Measurements from ENCODE around the gene POR. TPM values are rescaled to one million over a fixed set of nuclear protein-coding genes. Genes with fewer than 3 reads are reported as not detected.

POR gene
- total RNA-seq, 2 donors from 2014 or later = 22.7 to 40.9 TPM

- DNase-seq (ENCODE audit: low spot score in 2 of 2) = no peak
- no peak for ATAC-seq
- H3K36me3 Mint-ChIP-seq = no peaks in the 10 kb centered on the region
- H3K27ac Mint-ChIP-seq = no peak overlapping the region
- no peaks in the 10 kb centered on the region for H3K9me3 Mint-ChIP-seq
These were observed 42.2 kb downstream of the POR start for GRCh38 chr7:75957021-75957736.

DNA sequence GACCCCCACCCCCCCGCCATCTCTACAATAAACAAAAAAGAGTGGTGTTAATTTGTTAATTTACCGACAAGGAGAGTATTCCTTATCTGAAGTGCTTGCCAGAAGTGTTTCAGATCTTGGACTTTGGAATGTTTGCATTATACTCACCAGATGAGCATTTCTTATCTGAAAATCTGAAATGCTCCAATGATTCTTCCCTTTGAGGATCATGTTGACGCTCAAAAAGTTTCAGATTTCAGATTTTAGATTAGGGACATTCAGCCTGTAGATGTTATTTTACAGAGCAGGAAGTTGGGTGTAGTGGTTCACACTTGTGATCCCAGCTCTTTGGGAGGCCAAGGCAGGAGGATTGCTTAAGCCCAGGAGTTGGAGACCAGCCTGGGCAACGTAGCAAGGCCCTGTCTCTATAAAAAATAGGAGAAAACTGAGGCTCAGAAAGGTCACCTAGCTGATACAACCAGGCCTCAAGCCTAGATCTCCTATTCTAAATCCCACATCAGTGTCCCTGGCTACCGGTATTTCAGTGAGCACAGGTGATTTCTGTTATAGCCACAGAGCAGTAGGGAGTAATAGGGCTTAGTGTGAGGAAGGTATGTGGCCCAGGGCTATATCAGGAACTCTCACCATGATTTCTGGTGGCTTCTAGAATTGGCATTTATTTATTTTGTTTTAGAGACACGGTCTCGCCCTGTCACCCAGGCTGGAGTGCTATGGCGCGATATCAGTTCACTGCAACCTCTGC, 44.0 kb downstream of the POR start:
- Mint-ChIP-seq H3K27ac (no peak overlapping the region), H3K36me3 (no peaks in the 10 kb centered on the region), H3K9me3 (no peaks in the 10 kb centered on the region)
- DNase-seq (ENCODE audit: low spot score in 2 of 2) = no peak
- no peak for ATAC-seq

DNA sequence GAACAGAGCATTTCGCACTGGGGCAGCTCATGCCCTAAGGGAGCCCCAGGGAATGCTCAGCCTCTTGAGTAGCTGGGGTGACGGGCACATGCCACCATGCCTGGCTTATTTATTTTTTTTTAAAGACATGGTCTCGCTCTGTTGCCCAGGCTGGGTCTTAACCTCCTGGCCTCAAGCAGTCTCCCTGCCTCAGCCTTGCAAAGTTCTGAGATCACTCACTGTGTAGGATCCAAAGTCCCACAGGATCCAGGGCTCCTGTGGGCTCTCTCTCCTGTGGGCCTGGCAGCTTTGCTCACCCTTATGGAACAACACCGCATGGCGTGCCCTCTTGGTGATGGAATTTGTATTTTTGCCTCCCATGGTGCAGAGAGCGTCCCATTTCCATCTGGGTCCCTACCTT, 45.4 kb downstream of the POR start:
- H3K27ac Mint-ChIP-seq = no peak overlapping the region
- H3K9me3 Mint-ChIP-seq = no peaks in the 10 kb centered on the region
- H3K36me3 Mint-ChIP-seq = no peaks in the 10 kb centered on the region
- no peak for DNase-seq (ENCODE audit: low spot score in 2 of 2)
- ATAC-seq = no peak

- no peaks in the 10 kb centered on the region for H3K9me3 Mint-ChIP-seq
- DNase-seq (ENCODE audit: low spot score in 2 of 2) (no peak), ATAC-seq (no peak)
- H3K36me3 Mint-ChIP-seq = no peaks in the 10 kb centered on the region
- H3K27ac Mint-ChIP-seq = no peak overlapping the region
These were observed 46.3 kb downstream of the POR start for GRCh38 chr7:75961218-75961617.

GRCh38 chr7:75962607-75963380, 47.8 kb downstream of the POR start:
- H3K36me3 Mint-ChIP-seq = no peaks in the 10 kb centered on the region
- peak overlapping the region in 1 of 2 donors; percentile 79 for H3K27ac Mint-ChIP-seq
- ATAC-seq (no peak), DNase-seq (ENCODE audit: low spot score in 2 of 2) (no peak)
- H3K9me3 Mint-ChIP-seq = no peaks in the 10 kb centered on the region

DNA sequence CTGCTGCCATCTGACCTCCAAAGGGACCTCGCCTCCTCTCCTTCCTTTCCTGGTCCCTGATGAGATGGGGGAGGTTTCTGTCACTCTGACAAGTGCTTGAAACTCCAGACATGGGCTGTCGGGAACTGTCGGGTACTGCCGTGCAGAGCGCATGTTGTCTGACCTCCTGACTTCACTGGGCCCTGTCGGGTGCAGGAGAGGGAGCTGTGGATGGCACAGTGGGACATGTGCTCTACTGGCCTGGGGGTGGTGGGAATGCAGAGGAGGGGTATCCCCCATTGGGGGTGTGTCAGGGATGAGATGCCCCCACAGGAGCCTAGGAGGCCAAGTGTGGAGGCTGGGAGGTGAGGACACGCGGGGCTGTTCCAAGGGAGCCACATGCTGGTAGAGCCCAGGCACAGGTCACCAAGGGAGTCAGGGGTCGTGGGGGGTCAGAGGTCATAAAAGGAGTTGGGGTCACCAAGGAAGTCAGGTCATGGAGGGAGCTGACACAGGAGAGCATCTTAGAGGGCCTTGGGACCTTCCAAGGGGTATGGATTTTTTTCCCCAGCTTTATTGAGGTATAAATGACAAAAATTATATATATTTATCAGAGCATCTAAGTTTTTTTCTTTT, 48.5 kb downstream of the POR start:
- peak overlapping the region; percentile 44 to 79 for H3K27ac Mint-ChIP-seq

DNA sequence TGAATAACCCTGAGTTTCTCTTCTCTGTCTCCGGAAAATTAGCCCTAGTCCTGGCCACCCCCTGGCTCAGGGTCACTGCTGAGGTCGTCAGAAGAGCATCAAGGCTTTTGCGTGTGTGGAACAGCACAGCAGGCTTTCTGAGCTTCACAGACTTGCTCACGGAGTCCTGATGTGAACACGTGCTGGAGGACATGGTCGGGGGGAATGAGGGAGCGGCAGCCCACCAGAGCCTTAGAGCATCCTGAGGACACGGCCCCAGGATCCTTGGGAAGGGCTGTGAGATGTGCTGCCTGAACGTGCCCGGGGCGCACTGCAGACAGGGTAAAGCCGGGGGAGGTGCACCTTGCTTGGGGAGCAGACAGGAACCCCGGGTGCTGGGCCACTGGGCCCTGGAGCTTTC, 50.7 kb downstream of the POR start:
- DNase-seq (ENCODE audit: low spot score in 2 of 2) (no peak), ATAC-seq (no peak)
- Mint-ChIP-seq H3K36me3 (no peaks in the 10 kb centered on the region), H3K9me3 (no peaks in the 10 kb centered on the region), H3K27ac (peak overlapping the region; percentile 18 to 60)

More for the DNA sequence above, 48.5 kb downstream of the POR start:
- H3K36me3 Mint-ChIP-seq = no peaks in the 10 kb centered on the region
- H3K9me3 Mint-ChIP-seq = no peaks in the 10 kb centered on the region
- ATAC-seq (no peak), DNase-seq (ENCODE audit: low spot score in 2 of 2) (no peak)

- H3K9me3 Mint-ChIP-seq = no peaks in the 10 kb centered on the region
- H3K27ac Mint-ChIP-seq = peak overlapping the region in 1 of 2 donors; percentile 18
- H3K36me3 Mint-ChIP-seq = no peaks in the 10 kb centered on the region
- ATAC-seq = no peak
- no peak for DNase-seq (ENCODE audit: low spot score in 2 of 2)
These were observed 51.4 kb downstream of the POR start for GRCh38 chr7:75966190-75966961.

DNA sequence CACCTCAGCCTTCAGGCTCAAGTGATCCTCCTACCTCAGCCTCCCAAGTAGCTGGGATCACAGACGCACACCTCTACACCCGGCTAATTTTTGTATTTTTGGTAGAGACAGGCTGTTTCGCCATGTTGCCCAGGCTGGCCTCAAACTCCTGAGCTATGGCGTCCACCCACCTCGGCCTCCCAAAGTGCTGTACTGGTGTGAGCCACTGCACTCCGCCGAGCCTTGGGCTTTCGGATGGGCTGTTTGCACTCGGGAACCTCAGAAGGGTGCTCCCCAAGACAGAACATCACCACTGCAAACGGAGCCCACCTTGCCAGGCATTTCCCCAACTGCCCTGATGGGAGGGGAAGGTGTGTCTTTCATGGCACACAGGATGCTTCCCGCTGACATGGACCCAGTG, 52.1 kb downstream of the POR start:
- H3K36me3 Mint-ChIP-seq = no peaks in the 10 kb centered on the region
- ATAC-seq = no peak

GRCh38 chr7:75967487-75967997, 52.6 kb downstream of the POR start:
- Mint-ChIP-seq H3K36me3 (no peaks in the 10 kb centered on the region), H3K27ac (no peak overlapping the region), H3K9me3 (no peaks in the 10 kb centered on the region)
- ATAC-seq (no peak), DNase-seq (ENCODE audit: low spot score in 2 of 2) (no peak)

More for the DNA sequence above, 52.1 kb downstream of the POR start:
- no peak for DNase-seq (ENCODE audit: low spot score in 2 of 2)
- no peak overlapping the region for H3K27ac Mint-ChIP-seq
- H3K9me3 Mint-ChIP-seq = no peaks in the 10 kb centered on the region

DNA sequence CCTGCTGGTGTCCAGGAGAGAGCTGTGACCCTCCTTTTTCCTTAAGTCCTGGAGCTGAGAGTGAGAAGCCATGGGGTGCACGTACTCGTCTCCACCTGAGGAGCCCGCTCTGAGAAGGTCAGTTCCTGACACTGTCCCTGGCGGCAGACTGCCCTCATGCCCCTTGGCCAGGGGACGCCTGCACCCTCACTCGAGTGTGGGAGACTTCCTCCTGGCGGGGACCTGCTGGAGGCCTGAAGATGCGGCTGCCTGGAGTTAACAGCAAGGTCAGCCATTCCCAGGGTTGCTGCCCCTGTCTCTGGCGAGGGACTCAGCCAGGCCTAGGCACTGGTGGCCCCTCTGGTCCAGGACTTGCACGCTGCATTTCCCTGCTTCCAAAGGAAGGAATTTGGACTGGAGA, 53.1 kb downstream of the POR start:
- no peak overlapping the region for H3K27ac Mint-ChIP-seq

DNA sequence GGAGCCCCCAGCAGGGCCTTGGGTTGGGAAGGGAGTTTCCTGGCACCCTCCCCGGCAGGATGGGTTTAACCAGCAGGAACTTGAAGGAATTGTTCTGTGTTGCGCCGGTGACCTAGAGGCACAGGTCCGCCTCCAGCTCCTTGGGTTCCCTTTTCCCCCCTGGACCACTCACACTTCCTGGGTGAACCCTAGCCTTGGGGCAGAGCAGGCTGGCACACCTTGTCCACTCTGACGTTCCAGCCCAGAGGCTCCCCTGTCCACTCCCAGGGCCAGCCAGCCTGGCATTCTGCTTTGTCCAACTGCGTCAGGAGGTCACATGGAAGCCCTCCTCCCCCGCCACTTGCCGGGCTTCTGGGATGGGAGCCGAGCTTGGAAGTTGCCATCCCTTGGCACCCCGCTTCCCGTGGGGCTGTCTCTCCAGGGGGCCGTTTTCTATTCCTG, 53.6 kb downstream of the POR start:
- no peaks in the 10 kb centered on the region for H3K36me3 Mint-ChIP-seq
- no peak for ATAC-seq
- no peak for DNase-seq (ENCODE audit: low spot score in 2 of 2)
- H3K9me3 Mint-ChIP-seq = no peaks in the 10 kb centered on the region
- no peak overlapping the region for H3K27ac Mint-ChIP-seq

More for the DNA sequence above, 53.1 kb downstream of the POR start:
- H3K36me3 Mint-ChIP-seq = no peaks in the 10 kb centered on the region
- no peaks in the 10 kb centered on the region for H3K9me3 Mint-ChIP-seq
- DNase-seq (ENCODE audit: low spot score in 2 of 2) = no peak
- ATAC-seq = no peak

DNA sequence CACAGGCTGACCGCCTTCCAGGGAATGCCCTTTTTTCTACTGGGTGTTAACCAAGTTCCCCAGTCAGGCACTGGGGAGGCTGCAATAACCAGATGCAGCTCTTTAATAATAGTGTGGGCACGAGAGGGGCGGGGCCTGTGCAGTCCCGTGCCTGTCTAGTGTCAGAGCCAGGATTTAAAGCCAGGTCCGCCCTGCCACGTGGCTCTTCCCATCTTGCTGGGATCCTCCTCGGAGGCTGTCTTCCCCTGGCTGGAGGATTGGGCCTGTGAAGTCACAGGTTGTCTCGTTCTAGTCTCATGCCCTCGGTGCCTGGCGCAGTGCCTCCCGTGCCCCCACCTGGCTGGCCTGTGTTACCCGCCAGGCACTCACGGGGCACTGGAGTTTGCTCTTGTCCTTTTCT, 54.2 kb downstream of the POR start:
- no peak for ATAC-seq
- no peak for DNase-seq (ENCODE audit: low spot score in 2 of 2)
- no peak overlapping the region for H3K27ac Mint-ChIP-seq
- H3K36me3 Mint-ChIP-seq = no peaks in the 10 kb centered on the region
- no peaks in the 10 kb centered on the region for H3K9me3 Mint-ChIP-seq

DNA sequence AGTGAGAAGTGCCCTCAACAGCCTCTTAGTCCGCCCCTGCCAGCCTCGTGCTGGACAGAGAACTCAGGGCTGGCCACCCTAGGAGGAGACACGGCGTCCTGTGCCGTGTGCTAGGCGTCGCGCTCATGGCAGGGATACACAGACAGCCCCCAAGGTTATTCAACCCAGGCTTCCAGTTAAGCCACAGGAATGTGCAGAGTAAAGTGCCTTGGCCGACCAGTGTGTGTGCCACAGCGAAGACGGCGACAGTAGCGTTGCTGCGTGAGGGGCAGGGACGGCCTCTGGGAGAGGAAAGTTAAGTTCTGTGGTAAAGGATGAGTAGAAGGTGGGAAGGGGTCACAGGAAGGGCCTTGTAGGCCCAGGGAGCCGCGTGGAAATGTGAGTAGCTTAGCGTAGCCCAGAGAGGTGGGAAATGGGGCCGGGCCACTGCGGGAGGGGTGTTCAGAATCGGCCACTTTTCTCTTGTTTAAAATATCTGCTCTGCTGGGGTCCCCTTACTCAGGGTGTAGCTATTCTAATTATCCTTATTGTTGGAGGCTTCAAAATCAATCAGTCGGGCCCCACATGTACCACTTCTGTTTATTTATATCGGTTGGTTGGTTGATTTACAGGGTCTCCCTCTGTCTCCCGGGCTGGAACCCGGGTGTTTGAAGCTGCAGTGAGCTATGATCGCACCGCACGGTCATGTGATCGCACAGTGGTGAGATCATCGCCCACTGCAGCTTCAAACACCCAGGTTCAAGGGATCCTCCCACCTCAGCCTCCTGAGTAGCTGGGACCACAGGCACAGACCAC, 54.9 kb downstream of the POR start:
- no peak for ATAC-seq
- Mint-ChIP-seq H3K9me3 (no peaks in the 10 kb centered on the region), H3K27ac (peak overlapping the region in 1 of 2 donors; percentile 37), H3K36me3 (no peaks in the 10 kb centered on the region)
- DNase-seq (ENCODE audit: low spot score in 2 of 2) = no peak

DNA sequence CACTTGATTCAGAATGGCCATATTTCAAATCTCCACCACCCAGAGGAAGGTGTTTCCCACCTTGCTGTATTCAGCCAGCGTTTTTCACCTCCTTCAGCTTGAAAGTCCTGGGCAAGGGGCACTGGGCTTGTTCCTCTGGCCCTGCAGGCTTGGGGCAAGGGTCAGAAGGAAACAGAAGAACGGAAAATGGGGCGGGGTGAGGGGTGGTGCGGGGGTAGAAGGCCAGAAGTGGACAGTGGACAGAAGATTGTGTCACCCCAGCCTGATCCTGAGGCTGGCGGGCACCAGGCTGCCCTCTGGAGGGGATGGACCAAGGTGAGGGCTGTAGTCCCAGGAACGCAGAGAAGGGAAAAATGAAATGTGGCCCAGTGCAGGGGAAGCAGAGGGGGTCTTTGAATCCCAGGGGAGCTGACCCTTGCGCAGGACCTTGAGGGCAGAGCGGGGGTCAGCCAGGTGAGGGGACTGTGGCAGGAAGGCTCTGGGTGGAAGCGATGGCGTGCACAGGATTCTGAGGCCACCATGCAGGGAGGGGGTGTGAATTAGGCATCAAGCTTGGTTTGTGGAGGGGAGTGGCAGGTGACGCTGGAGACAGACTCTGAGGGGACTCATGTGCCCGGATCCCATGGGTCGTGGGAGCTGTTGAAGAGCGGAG, 56.5 kb downstream of the POR start:
- Mint-ChIP-seq H3K27ac (no peak overlapping the region), H3K36me3 (no peaks in the 10 kb centered on the region), H3K9me3 (no peaks in the 10 kb centered on the region)
- DNase-seq (ENCODE audit: low spot score in 2 of 2) (no peak), ATAC-seq (no peak)
